Body of pancreas (tissue), 4 donors: ENCODE data around the gene CNTNAP2. TPM values are rescaled to one million over a fixed set of nuclear protein-coding genes. Genes with fewer than 3 reads are reported as not detected.

Experiments
- ATAC-seq: fragments of 150-250 bp; one replicate; pipeline ENCODE4 v1.9.1; 2016
- DNase-seq, 4 donors: peaks; one replicate each; pipeline ENCODE4 v3.0.0-alpha.2; 2019
- H3K27ac ChIP-seq, 4 donors: fragments of 200-600 bp; sonication (generic); 1 replicate in 3 of 4; 2 replicates in 1 of 4; pipeline versions ENCODE4 v1.5.1 to v1.6.1; 2016 to 2019; ENCODE audit warnings: mild to moderate bottlenecking in 1 of 4, mixed read lengths in 1 of 4, moderate library complexity in 1 of 4
- H3K27me3 ChIP-seq, 2 donors: fragments of 200-600 bp; sonication (generic); one replicate each; pipeline ENCODE4 v1.6.0; 2016; ENCODE audit warnings: mild to moderate bottlenecking in 1 of 2
- H3K36me3 ChIP-seq, 2 donors: fragments of 200-600 bp; sonication (generic); replicated peaks in 1 of 2; 2 replicates each; pipeline ENCODE4 v1.5.1; 2016; ENCODE audit warnings: low read depth in 2 of 2; ENCODE audit not compliant: insufficient read depth in 1 of 2
- H3K4me1 ChIP-seq: fragments of 200-600 bp; sonication (generic); one replicate; pipeline ENCODE4 v1.6.0; 2016
- H3K4me3 ChIP-seq, 2 donors: fragments of 200-600 bp; sonication (generic); 1 replicate in 1 of 2; 2 replicates in 1 of 2; pipeline ENCODE4 v1.5.1; 2016 to 2019
- H3K9me3 ChIP-seq, 3 donors: fragments of 200-600 bp; sonication (generic); 1 replicate in 2 of 3; 2 replicates in 1 of 3; pipeline ENCODE4 v1.5.1; 2016
- CTCF ChIP-seq, 7 experiments: fragments of 450-650 bp in 4 of 7; fragments of 200-600 bp in 3 of 7; sonication (generic) in 3 of 7; IDR thresholded peaks; one replicate each; pipeline ENCODE4 v1.5.1; 2016 to 2019; ENCODE audit warnings: antibody characterized with exemption in 7 of 7
- POLR2A ChIP-seq, 3 donors: fragments of 450-650 bp; IDR thresholded peaks; one replicate each; pipeline ENCODE4 v1.6.1; 2016; ENCODE audit warnings: antibody characterized with exemption in 3 of 3, mild to moderate bottlenecking in 2 of 3
- WGBS, 2 donors: methylation state at CpG; one replicate each; pipeline ENCODE4 v1.1.5; 2017; 5-methylcytosine and 5-hydroxymethylcytosine counted together
- intact Hi-C: fragments of 100-400 bp; cut with DNase I; formaldehyde crosslinking; loops from one replicate; pipeline ENCODE4 v1.15.1; 2023
- total RNA-seq, 2 donors: library from RNA; depleted of rRNA; stranded (reverse); fragments of >200 nt; gene quantifications; one replicate each; pipeline ENCODE4 v1.1.0, GENCODE V29; 2016

CNTNAP2 gene
- total RNA-seq, 2 donors from 2014 or later, result 1.0 TPM; not detected in 1

GRCh38 chr7:147563669-147564068, 1447.1 kb downstream of the CNTNAP2 start:
- no peaks in the 10 kb centered on the region for H3K9me3 ChIP-seq
- no peak overlapping the region for H3K4me3 ChIP-seq
- no peak overlapping the region for H3K27ac ChIP-seq
- H3K36me3 ChIP-seq, result no peaks in the 10 kb centered on the region
- no peaks in the 10 kb centered on the region for H3K27me3 ChIP-seq
- TF ChIP-seq CTCF (IDR thresholded peaks at IDR 0.05) (no peak), POLR2A (IDR thresholded peaks at IDR 0.05) (no peak)
- no peak for DNase-seq
- no peaks in the 10 kb centered on the region for H3K4me1 ChIP-seq
- WGBS, 2 donors, result 55 to 82% methylated on average over 1 of the region's 1 CpG
- no peak for ATAC-seq
- intact Hi-C loops, result no loop called here

GRCh38 chr7:147564786-147565476, 1448.3 kb downstream of the CNTNAP2 start:
- TF ChIP-seq POLR2A (IDR thresholded peaks at IDR 0.05) (no peak), CTCF (IDR thresholded peaks at IDR 0.05) (no peak)
- intact Hi-C loops, result no loop called here
- H3K27ac ChIP-seq, result no peak overlapping the region
- H3K36me3 ChIP-seq, result no peaks in the 10 kb centered on the region
- WGBS, 2 donors, result 49 to 61% methylated on average over 4 of the region's 4 CpGs
- DNase-seq (no peak), ATAC-seq (no peak)
- no peaks in the 10 kb centered on the region for H3K27me3 ChIP-seq
- H3K9me3 ChIP-seq, result no peaks in the 10 kb centered on the region
- no peak overlapping the region for H3K4me3 ChIP-seq
- no peaks in the 10 kb centered on the region for H3K4me1 ChIP-seq

GRCh38 chr7:147567043-147567442, 1450.4 kb downstream of the CNTNAP2 start:
- Histone ChIP-seq H3K27ac (no peak overlapping the region), H3K27me3 (no peaks in the 10 kb centered on the region), H3K4me3 (no peak overlapping the region), H3K4me1 (no peaks in the 10 kb centered on the region), H3K9me3 (no peaks in the 10 kb centered on the region), H3K36me3 (no peaks in the 10 kb centered on the region)
- TF ChIP-seq CTCF (IDR thresholded peaks at IDR 0.05) (no peak), POLR2A (IDR thresholded peaks at IDR 0.05) (no peak)
- WGBS, 2 donors, result 66 to 70% methylated on average over 3 of the region's 3 CpGs
- intact Hi-C loops, result no loop called here
- ATAC-seq, result no peak
- DNase-seq, result no peak

GRCh38 chr7:147569116-147569913, 1452.7 kb downstream of the CNTNAP2 start:
- H3K36me3 ChIP-seq, result no peaks in the 10 kb centered on the region
- no peaks in the 10 kb centered on the region for H3K4me1 ChIP-seq
- 60 to 71% methylated on average over 6 of the region's 6 CpGs for WGBS, 2 donors
- no peak for ATAC-seq
- H3K4me3 ChIP-seq, result no peak overlapping the region
- no peaks in the 10 kb centered on the region for H3K9me3 ChIP-seq
- no peaks in the 10 kb centered on the region for H3K27me3 ChIP-seq
- intact Hi-C loops, result no loop called here
- no peak for TF ChIP-seq POLR2A (IDR thresholded peaks at IDR 0.05)
- TF ChIP-seq CTCF (IDR thresholded peaks at IDR 0.05), result no peak
- no peak overlapping the region for H3K27ac ChIP-seq
- no peak for DNase-seq
